ENCODE measurements around the gene RHEX.
"Not testable (repeated sequence)": the region's sequence is repeated elsewhere in the genome, so short reads cannot be mapped to it uniquely, and the experiment has no call there.

The RHEX gene

DNA sequence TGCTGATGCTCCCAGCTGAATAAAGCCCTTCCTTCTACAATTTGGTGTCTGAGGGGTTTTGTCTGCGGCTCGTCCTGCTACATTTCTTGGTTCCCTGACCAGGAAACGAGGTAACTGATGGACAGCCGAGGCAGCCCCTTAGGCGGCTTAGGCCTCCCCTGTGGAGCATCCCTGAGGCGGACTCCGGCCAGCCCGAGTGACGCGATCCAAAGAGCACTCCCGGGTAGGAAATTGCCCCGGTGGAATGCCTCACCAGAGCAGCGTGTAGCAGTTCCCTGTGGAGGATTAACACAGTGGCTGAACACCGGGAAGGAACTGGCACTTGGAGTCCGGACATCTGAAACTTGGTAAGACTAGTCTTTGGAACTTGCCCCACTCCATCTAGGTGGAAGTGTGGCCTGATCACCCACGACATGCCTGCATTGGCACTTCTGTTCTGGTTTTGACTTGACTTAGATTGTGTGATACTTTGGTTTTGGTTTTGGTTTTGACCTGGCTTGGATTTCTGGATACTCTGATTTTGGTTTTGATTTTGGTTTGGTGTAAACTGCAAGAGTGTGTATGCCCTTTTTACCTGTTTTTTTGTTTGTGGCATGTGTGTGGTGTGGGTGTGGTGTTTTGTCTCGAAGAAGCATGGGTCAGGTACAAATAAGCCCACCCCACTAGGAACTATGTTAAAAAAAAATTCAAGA lies at the start of gene RHEX:
Gene RHEX, plus strand, starts transcription at position 255 of the 692 bp plus-strand sequence. CDS start 44,656 bp downstream, outside the sequence.
- not testable (repeated sequence) for DNase-seq

DNA sequence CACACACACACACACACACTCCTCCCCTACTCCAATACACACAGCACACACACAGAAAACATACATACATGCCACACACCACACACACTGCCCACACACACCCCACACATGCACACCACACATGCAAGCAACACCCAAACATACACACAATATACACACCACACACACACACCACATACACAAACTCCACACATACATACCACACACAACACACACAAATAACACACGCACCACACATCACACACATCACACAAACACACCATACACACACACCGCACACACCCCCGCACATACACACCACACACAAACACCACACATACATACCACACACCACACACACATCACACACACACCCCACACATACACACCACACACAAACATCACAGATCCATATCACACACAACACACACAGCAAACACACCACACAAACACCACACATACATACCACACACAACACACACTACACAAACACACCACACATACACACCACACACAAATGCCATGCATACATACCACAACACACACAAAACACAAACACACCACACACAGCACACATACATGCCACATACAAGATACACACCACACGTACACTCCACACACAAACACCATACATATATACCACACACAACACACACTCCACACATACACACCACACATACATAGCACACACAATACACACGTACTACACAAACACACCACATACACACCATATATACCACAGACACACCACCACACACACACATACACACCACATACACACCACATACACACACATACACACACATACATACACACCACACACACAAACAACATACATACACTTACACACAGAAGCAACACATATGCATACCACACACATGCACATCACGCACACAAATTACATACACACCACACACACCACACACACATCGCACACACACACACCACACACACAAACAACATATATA lies 48.8 kb upstream of the RHEX start:
- DNase-seq, result no peak

GRCh38 chr1:206004826-206005225 lies 48.1 kb upstream of the RHEX start:
- DNase-seq, result no peak

DNA sequence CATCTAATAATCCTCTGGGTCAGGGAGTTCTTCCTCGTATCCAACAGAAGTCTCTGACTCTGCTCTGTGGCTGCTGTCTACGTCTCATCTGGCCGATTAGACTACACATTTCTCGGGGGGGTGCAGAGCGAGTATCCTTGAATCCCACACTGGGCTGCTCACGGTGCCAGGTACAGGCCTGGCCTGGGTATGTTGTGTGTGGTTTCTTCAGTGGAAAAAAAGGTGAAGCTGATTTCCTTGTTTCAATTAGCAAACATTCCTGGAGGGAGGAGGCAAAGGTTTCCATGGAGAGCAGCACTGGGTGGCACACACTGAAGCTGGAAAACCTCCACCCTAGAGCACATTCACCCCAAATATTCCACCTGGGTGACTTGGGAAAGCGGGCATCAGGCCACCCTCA lies 47.7 kb upstream of the RHEX start:
- DNase-seq, result no peak

- DNase-seq, result no peak
Observed at GRCh38 chr1:206005778-206006180, 47.2 kb upstream of the RHEX start.

GRCh38 chr1:206006946-206007345 lies 46.0 kb upstream of the RHEX start:
- DNase-seq, result no peak

GRCh38 chr1:206010060-206010459 lies 42.9 kb upstream of the RHEX start:
- DNase-seq, result no peak

- no peak for DNase-seq
Observed at GRCh38 chr1:206011057-206011456, 41.9 kb upstream of the RHEX start.

GRCh38 chr1:206012086-206012859 lies 40.7 kb upstream of the RHEX start:
- peak; percentile 23 for DNase-seq

- no peak for DNase-seq
Observed at GRCh38 chr1:206013026-206013795, 39.8 kb upstream of the RHEX start.

DNA sequence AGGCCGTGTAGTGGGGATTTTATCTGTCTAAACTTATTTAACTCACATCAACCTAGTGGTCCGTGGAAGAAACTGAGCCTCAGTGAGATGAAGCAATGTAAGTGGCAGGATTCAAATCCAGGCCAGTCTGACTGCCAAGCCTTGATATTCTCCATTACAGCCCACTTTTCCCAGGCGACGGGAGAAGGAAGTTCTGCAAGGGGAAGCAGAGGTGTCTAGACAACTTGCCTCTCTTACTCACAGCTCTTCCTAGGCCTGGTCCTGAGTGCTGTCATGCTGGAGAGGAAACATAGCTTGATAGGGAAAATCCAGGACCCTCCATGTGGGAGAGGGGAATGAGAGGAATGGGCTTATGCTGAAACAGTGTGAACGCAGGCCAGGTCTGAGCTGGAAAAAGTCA lies 38.4 kb upstream of the RHEX start:
- DNase-seq, result no peak

DNA sequence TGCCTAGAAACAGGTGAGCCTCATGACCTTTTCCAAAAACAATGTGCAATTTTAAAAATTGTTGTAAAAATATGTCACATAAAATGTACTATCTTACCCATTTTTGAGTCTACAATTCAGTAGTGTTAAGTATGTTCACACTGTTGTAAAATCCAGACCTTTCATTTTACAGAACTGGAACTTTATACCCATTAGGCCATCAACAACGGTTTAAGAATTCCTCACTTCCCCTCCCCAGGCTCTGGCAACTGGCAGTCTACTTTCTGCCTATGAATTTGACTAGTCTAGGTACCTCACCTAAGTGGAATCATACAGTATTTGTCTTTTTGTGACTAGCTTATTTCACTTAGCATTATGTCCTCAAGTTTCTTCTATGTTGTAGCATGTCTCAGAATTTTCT lies 37.9 kb upstream of the RHEX start:
- no peak for DNase-seq

GRCh38 chr1:206020393-206021007 lies 32.5 kb upstream of the RHEX start:
- no peak for DNase-seq

- no peak for DNase-seq
Observed at GRCh38 chr1:206021008-206021625, 31.9 kb upstream of the RHEX start.

- DNase-seq, result no peak
Observed at GRCh38 chr1:206021626-206022365, 31.2 kb upstream of the RHEX start.

DNA sequence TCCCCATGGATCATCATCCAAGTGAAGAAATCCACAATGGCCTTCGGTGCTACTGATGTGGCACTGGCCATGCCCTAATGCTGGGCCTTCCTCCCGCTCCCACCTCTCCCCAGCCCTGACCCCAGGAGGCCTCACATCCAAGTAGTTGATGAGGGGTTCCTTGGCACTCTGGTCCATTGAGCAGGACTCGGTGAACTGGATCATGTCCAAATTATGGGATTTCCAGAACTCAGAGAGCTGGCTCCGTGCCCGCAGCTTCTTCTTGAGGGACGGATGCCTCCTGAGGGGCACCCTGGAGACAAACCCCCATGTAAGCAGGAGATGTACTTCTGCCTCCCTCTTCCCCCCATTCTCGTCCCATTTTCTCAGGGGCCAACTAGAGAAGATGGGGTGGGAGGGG lies 30.2 kb upstream of the RHEX start:
- no peak for DNase-seq

DNA sequence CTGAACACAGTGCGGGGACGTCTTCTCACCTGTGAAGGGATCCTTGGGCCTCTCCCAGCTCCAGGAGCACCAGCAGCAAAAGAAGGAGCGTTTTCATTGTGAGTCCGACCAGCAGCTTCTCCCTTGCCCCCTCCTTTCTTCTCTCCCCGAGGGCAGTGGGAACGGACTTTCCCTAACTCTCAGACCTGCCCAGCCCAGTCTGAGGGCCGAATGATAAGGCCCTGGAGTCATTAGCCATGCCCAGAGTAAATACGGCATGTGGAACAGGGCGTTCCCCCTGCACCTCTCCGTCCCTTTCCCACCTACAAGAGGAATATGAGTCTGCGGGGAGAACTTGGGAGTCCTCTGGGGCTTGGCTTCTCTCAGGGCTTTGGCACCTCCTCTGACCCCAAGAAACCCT lies 29.3 kb upstream of the RHEX start, which contains the start of gene CTSE:
Gene CTSE, minus strand, starts transcription at position 201 of the 400 bp plus-strand sequence. Its CDS starts 104 bp downstream, at position 97.
- DNase-seq, result no peak

GRCh38 chr1:206025283-206025820 lies 27.6 kb upstream of the RHEX start:
- DNase-seq, result no peak

GRCh38 chr1:206029484-206029883 lies 23.5 kb upstream of the RHEX start:
- no peak for DNase-seq

DNA sequence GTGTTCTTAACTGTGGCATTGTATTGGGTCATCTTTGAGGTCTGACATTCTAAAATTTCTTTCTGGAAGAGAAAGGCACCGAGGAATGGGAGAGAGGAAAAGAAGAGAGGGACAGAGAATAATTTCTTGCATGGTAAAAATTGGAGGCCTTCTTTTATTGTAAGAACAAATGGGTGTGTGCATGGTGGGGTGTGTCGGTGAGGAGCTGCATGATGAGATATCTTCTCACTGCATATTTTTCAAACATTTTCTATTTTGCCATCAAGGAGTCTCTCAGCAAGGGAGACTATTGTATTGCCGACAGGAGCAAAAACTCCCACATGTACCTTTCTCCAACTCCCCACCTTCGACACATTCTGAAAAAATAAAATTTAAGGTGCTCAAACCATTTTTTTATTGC lies 22.8 kb upstream of the RHEX start:
- DNase-seq, result no peak
